Heart left ventricle (tissue), 16 donors: ENCODE data around the gene NDOR1. TPM values are rescaled to one million over a fixed set of nuclear protein-coding genes. Genes with fewer than 3 reads are reported as not detected.

ENCODE experiments used
- ATAC-seq, 4 donors: fragments of 200-7000 bp; cut with Tn5 transposase; one replicate each; pipeline ENCODE4 v1.9.1; 2020 to 2022; ENCODE audit warnings: moderate library complexity in 4 of 4, mild to moderate bottlenecking in 3 of 4, moderate number of reproducible peaks in 1 of 4
- DNase-seq, 5 donors: peaks; one replicate each; pipeline ENCODE4 v3.0.0-alpha.2; 2020
- H3K27ac ChIP-seq, 12 donors: fragments of 200-600 bp; sonication (generic) in 4 of 12; one replicate each; pipeline versions ENCODE4 v1.5.0 to v1.8.0; 2016 to 2022; ENCODE audit warnings: mild to moderate bottlenecking in 2 of 12
- H3K27me3 ChIP-seq, 9 donors: fragments of 200-600 bp; sonication (generic) in 2 of 9; one replicate each; pipeline versions ENCODE4 v1.5.1 to v1.8.0; 2016 to 2022; ENCODE audit warnings: mild to moderate bottlenecking in 3 of 9
- H3K36me3 ChIP-seq, 9 donors: fragments of 200-600 bp; sonication (generic) in 2 of 9; one replicate each; pipeline versions ENCODE4 v1.5.0 to v1.8.0; 2018 to 2022; ENCODE audit warnings: mild to moderate bottlenecking in 2 of 9
- H3K4me1 ChIP-seq, 12 donors: fragments of 200-600 bp; sonication (generic) in 4 of 12; one replicate each; pipeline versions ENCODE4 v1.5.0 to v1.8.0; 2016 to 2022; ENCODE audit warnings: mild to moderate bottlenecking in 3 of 12
- H3K4me3 ChIP-seq, 12 donors: fragments of 200-600 bp; sonication (generic) in 4 of 12; one replicate each; pipeline versions ENCODE4 v1.5.0 to v1.8.0; 2017 to 2022; ENCODE audit warnings: mild to moderate bottlenecking in 9 of 12, moderate library complexity in 4 of 12
- H3K9me3 ChIP-seq, 12 donors: fragments of 200-600 bp; sonication (generic) in 4 of 12; one replicate each; pipeline versions ENCODE4 v1.5.0 to v1.8.0; 2016 to 2022; ENCODE audit warnings: mild to moderate bottlenecking in 1 of 12
- CTCF ChIP-seq, 12 donors: fragments of 200-600 bp; sonication (generic) in 4 of 12; IDR thresholded peaks; one replicate each; pipeline versions ENCODE4 v1.5.0 to v1.8.0; 2018 to 2022; ENCODE audit warnings: antibody characterized with exemption in 12 of 12, mild to moderate bottlenecking in 5 of 12
- POLR2A ChIP-seq, 2 donors: fragments of 450-650 bp; IDR thresholded peaks; one replicate each; pipeline ENCODE4 v1.6.1; 2017; ENCODE audit warnings: antibody characterized with exemption in 2 of 2, mild to moderate bottlenecking in 2 of 2, moderate library complexity in 2 of 2
- WGBS, 4 donors: extraction: QIAGEN DNeasy Blood & Tissue Kit in 2 of 4; methylation state at CpG; one replicate each; pipeline versions ENCODE4 v1.1.5 to v1.1.7; 2013 to 2018; 5-methylcytosine and 5-hydroxymethylcytosine counted together
- intact Hi-C, 10 donors: fragments of 100-400 bp; cut with DNase I; formaldehyde crosslinking; loops; one replicate each; pipeline versions ENCODE4 v1.11.1 to v1.14.2; 2022
- polyA plus RNA-seq, 2 donors: library from polyadenylated mRNA; stranded (reverse); fragments of 200-250 nt; gene quantifications; one replicate each; pipeline ENCODE4 v1.2.3, GENCODE V29; 2013
- total RNA-seq, 9 donors: library from RNA; depleted of rRNA in 2 of 9; stranded (reverse); fragments of >200 nt in 2 of 9; fragmentation: NEBNext Ultra II Directional in 3 of 9; extraction: Animal tissue kit (Norgen Biotek cat#: 25700) in 3 of 9; gene quantifications; one replicate each; pipeline versions ENCODE4 v1.1.0 to v1.2.4, GENCODE V29; 2016 to 2023
- donor health status: ischemic (EF 13 %, LVEDD 7.1; RV severe dilation, severe dysfunction).
- donor health status: healthy with polysubstance abuse.
- donor health status: DM: no; HTN: yes; CAD: no.
- donor health status: DM: no; HTN: no; CAD: no.
- donor health status: ischemic (EF 25% LVEDD 6.9; RV normal size, moderate dysfunction).
- donor health status: ischemic (EF 25% LVEDD 5.7; RV mildly dilated, moderate dysfunction).
- donor health status: healthy.
- donor health status: DM: yes; HTN: yes; CAD: no.
- donor health status: ischemic (EF 35%, LVEDD 5.7; RV mildly dilated, moderate dysfunction).
- donor health status: nonischemic (EF 11% LVEDD 7.7; RV severe dilation, severe dysfunction).
- donor health status: DM: yes; HTN: yes; CAD: no.
- donor health status: PGD.
- donor health status: ischemic (EF 29% LVEDD 5.4; RV normal size, mild dysfunction).
- donor health status: nonischemic (EF 23%, LVEDD 6.1; RV moderate dilation, normal function).

NDOR1 gene
- total and polyA plus RNA-seq, 11 donors, result 4.5 to 9.6 (median 6.2) TPM

GRCh38 chr9:137231372-137232039 lies 26.0 kb downstream of the NDOR1 start:
- Histone ChIP-seq H3K4me1 (peaks cover 0 to 14% (median 9%) of the 10 kb centered on the region in 12 donors), H3K9me3 (no peaks in the 10 kb centered on the region), H3K27ac (no peak overlapping the region), H3K27me3 (peaks cover 8 to 56% (median 38%) of the 10 kb centered on the region in 9 donors), H3K4me3 (no peak overlapping the region), H3K36me3 (no peaks in the 10 kb centered on the region)
- TF ChIP-seq CTCF (IDR thresholded peaks at IDR 0.05) (no peak), POLR2A (IDR thresholded peaks at IDR 0.05) (no peak)
- intact Hi-C loops, result loop anchor here in 1 of 10 donors (10.0 kb wide), 1 partner anchor 447 kb away; no protein-coding TSS in a partner anchor
- ATAC-seq (no peak), DNase-seq (no peak)
- WGBS, 4 donors, result 72 to 89% (median 82%) methylated on average over 13 to 23 of the region's 23 CpGs

DNA sequence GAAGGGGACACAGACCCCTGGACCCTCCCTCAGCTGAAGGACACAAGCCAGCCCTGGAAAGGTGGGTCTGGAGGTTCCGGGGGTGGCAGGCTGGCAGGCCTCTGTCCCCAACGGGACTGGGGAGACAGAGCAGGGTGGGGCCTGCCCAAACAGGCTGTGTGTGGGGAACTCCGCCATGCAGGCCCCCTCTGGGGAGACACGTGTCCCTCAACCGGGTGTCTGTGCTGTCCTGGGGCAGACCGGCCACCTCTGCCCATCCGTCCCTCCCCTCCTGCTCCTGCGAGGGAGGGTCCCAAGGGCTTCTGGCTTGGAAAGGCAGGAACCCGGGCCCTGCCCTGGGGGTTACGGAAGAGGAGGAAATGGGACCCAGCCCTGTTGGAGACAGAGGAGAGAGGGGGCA lies 26.6 kb downstream of the NDOR1 start:
- H3K27me3 ChIP-seq, result peaks cover 8 to 56% (median 38%) of the 10 kb centered on the region in 9 donors
- H3K4me1 ChIP-seq, result peaks cover 0 to 20% (median 14%) of the 10 kb centered on the region in 12 donors
- H3K36me3 ChIP-seq, result no peaks in the 10 kb centered on the region
- TF ChIP-seq POLR2A (IDR thresholded peaks at IDR 0.05) (no peak), CTCF (IDR thresholded peaks at IDR 0.05) (no peak)
- DNase-seq (no peak), ATAC-seq (no peak)
- no peaks in the 10 kb centered on the region for H3K9me3 ChIP-seq
- intact Hi-C loops, result loop anchor here in 1 of 10 donors (10.0 kb wide), 1 partner anchor 447 kb away; no protein-coding TSS in a partner anchor
- WGBS, 4 donors, result 52 to 70% (median 62%) methylated on average over 7 to 10 of the region's 10 CpGs
- no peak overlapping the region for H3K27ac ChIP-seq
- H3K4me3 ChIP-seq, result no peak overlapping the region

GRCh38 chr9:137232510-137232909 lies 27.0 kb downstream of the NDOR1 start:
- Histone ChIP-seq H3K27ac (no peak overlapping the region), H3K27me3 (peaks cover 8 to 56% (median 38%) of the 10 kb centered on the region in 9 donors)

More at GRCh38 chr9:137232510-137232909, 27.0 kb downstream of the NDOR1 start:
- Histone ChIP-seq H3K4me1 (peaks cover 0 to 20% (median 14%) of the 10 kb centered on the region in 12 donors), H3K4me3 (no peak overlapping the region), H3K36me3 (no peaks in the 10 kb centered on the region), H3K9me3 (no peaks in the 10 kb centered on the region)
- TF ChIP-seq POLR2A (IDR thresholded peaks at IDR 0.05) (no peak), CTCF (IDR thresholded peaks at IDR 0.05) (no peak)
- intact Hi-C loops, result loop anchor here in 1 of 10 donors (10.0 kb wide), 1 partner anchor 448 kb away; no protein-coding TSS in a partner anchor
- no peak for ATAC-seq
- no peak for DNase-seq
- WGBS, 4 donors, result 61 to 80% (median 72%) methylated on average over 20 to 24 of the region's 24 CpGs
